ENCODE data around the gene FOXP1.

FOXP1 gene

GRCh38 chr3:71389191-71389590 is 194.3 kb downstream of the FOXP1 start:
- TF ChIP-seq TAF1 (IDR thresholded peaks at IDR 0.05; ENCODE audit: borderline replicate concordance, insufficient read depth, low read length): no peak
- no peak for TF ChIP-seq FOXP2 (optimal IDR thresholded peaks at IDR 0.05; ENCODE audit: borderline replicate concordance, extremely low read depth, extremely low read length, insufficient read depth)
- no peak for TF ChIP-seq POLR2AphosphoS5 (IDR thresholded peaks at IDR 0.05; ENCODE audit: low read depth, low read length)
- TF ChIP-seq REST (IDR thresholded peaks at IDR 0.05; ENCODE audit: insufficient read depth in 1 of 2, low read depth in 2 of 2, low read length in 2 of 2): no peak
- TF ChIP-seq SIN3A (IDR thresholded peaks at IDR 0.05; ENCODE audit: borderline replicate concordance, insufficient read depth, low read length): no peak

GRCh38 chr3:71388535-71389120 is 194.9 kb downstream of the FOXP1 start:
- no peak for TF ChIP-seq TAF1 (IDR thresholded peaks at IDR 0.05; ENCODE audit: borderline replicate concordance, insufficient read depth, low read length)
- TF ChIP-seq REST (IDR thresholded peaks at IDR 0.05; ENCODE audit: insufficient read depth in 1 of 2, low read depth in 2 of 2, low read length in 2 of 2): no peak
- TF ChIP-seq SIN3A (IDR thresholded peaks at IDR 0.05; ENCODE audit: borderline replicate concordance, insufficient read depth, low read length): no peak
- no peak for TF ChIP-seq FOXP2 (optimal IDR thresholded peaks at IDR 0.05; ENCODE audit: borderline replicate concordance, extremely low read depth, extremely low read length, insufficient read depth)
- TF ChIP-seq POLR2AphosphoS5 (IDR thresholded peaks at IDR 0.05; ENCODE audit: low read depth, low read length): no peak

DNA sequence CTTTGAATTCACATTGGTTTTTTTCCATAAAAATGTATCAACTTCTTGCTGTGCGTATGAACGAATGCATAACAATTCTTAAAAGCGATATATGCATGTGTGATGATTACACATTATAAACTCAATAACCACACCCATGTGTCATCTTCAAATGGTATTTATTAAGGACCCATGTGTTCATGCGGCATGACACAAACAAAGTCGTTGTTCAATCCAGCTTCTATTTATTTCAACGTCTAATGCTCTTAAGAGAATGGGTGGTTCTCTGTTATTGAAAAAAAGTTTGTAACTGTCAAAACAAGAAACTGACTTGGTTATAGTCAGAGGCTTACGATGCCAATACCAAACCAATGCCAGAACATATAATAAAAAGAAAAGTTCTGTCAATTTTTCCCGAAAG is 195.9 kb downstream of the FOXP1 start:
- TF ChIP-seq FOXP2 (optimal IDR thresholded peaks at IDR 0.05; ENCODE audit: borderline replicate concordance, extremely low read depth, extremely low read length, insufficient read depth): no peak
- no peak for TF ChIP-seq SIN3A (IDR thresholded peaks at IDR 0.05; ENCODE audit: borderline replicate concordance, insufficient read depth, low read length)
- TF ChIP-seq POLR2AphosphoS5 (IDR thresholded peaks at IDR 0.05; ENCODE audit: low read depth, low read length): no peak
- TF ChIP-seq REST (IDR thresholded peaks at IDR 0.05; ENCODE audit: insufficient read depth in 1 of 2, low read depth in 2 of 2, low read length in 2 of 2): no peak
- no peak for TF ChIP-seq TAF1 (IDR thresholded peaks at IDR 0.05; ENCODE audit: borderline replicate concordance, insufficient read depth, low read length)

DNA sequence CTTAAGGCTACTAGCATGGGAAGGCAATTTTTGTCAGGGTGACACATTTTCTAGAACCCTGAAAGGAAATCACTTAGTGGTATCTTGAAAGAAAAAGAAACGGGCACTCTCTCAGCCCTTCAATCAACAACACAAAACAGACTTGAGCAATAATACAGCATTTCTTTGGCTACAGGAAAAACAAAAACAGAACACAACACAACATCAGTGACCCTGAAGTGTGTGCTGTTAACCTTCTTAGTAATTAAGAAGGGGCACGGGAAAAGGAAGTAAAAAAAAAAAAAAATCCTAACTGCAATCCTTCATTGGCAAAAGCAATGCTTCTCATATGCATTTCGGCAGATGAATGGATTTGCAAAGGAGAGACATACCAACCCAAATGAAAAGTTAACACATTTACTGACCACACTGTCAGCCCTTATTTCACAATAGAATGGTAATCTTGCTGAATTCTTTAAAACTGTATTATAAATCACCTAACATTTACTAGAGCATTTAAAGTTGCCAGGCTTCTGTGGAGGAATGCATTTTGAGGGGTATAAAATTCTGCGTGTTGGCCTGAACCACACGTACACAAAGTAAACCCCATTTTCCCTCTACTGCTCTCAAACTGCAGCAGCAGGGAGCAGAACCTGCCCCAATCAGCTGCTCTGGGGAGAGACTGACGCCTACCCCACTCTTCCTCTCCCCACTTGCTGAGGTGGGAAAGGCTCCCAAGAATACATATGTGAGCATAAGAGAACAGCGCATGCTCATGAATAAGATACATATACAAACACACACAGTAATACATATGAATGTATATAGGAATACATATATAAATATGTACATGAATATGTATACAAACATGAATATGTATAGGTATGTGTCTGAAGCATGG is 198.5 kb downstream of the FOXP1 start:
- no peak for TF ChIP-seq POLR2AphosphoS5 (IDR thresholded peaks at IDR 0.05; ENCODE audit: low read depth, low read length)
- no peak for TF ChIP-seq TAF1 (IDR thresholded peaks at IDR 0.05; ENCODE audit: borderline replicate concordance, insufficient read depth, low read length)
- TF ChIP-seq SIN3A (IDR thresholded peaks at IDR 0.05; ENCODE audit: borderline replicate concordance, insufficient read depth, low read length): no peak
- TF ChIP-seq FOXP2 (optimal IDR thresholded peaks at IDR 0.05; ENCODE audit: borderline replicate concordance, extremely low read depth, extremely low read length, insufficient read depth): no peak
- TF ChIP-seq REST (IDR thresholded peaks at IDR 0.05; ENCODE audit: insufficient read depth in 1 of 2, low read depth in 2 of 2, low read length in 2 of 2): no peak
